HepG2 (cell line): ENCODE results near the gene KRTAP19-8. TPM values are rescaled to one million over a fixed set of nuclear protein-coding genes. Genes with fewer than 3 reads are reported as not detected.

Source experiments
- polyA plus RNA-seq, 8 experiments: library from polyadenylated mRNA; depleted of rRNA in 3 of 8; stranded (reverse) in 7 of 8; unstranded in 1 of 8; fragments of >200 nt; fragmentation: Illumina TruSeq in 4 of 8; extraction: Trizol in 4 of 8; gene quantifications; 2 replicates each; pipeline versions ENCODE4 v1.2.1 to v1.2.3, GENCODE V29; 2011 to 2016; ENCODE audit warnings: low read depth in 4 of 8, missing spikeins in 1 of 8, mixed read lengths in 1 of 8; ENCODE audit not compliant: insufficient read depth in 1 of 8
- total RNA-seq, 5 experiments: library from RNA; depleted of rRNA; stranded (reverse); fragments of >200 nt; fragmentation: Illumina TruSeq; extraction: Trizol; gene quantifications; 2 replicates each; pipeline ENCODE4 v1.2.3, GENCODE V29; 2016; ENCODE audit warnings: low read depth in 1 of 5

Gene KRTAP19-8
- total and polyA plus RNA-seq, 2 of the 13 experiments (the other 11 are each of a cell fraction or from before 2014, with no cell fraction given), result not detected

Other genes starting within 250 kb of the KRTAP19-8 start
- gene KRTAP8-1, start 225.2 kb downstream of the KRTAP19-8 start, total RNA-seq (2016; rRNA removed; fragmentation: Illumina TruSeq; extraction: Trizol), result not detected in 2 replicates
- gene KRTAP8-1, start 225.2 kb downstream of the KRTAP19-8 start, polyA plus RNA-seq (2011; rRNA removed), result not detected in 2 replicates
- not detected in 2 replicates for gene KRTAP7-1, start 208.7 kb downstream of the KRTAP19-8 start, total RNA-seq (2016; rRNA removed; fragmentation: Illumina TruSeq; extraction: Trizol)
- gene KRTAP7-1, start 208.7 kb downstream of the KRTAP19-8 start, polyA plus RNA-seq (2011; rRNA removed), result not detected in 2 replicates
- gene KRTAP11-1, start 156.9 kb downstream of the KRTAP19-8 start, total RNA-seq (2016; rRNA removed; fragmentation: Illumina TruSeq; extraction: Trizol), result not detected in 2 replicates
- gene KRTAP11-1, start 156.9 kb downstream of the KRTAP19-8 start, polyA plus RNA-seq (2011; rRNA removed), result not detected in 2 replicates